ENCODE measurements around the gene CLEC20A. TPM values are rescaled to one million over a fixed set of nuclear protein-coding genes. Genes with fewer than 3 reads are reported as not detected.

The CLEC20A gene
- polyA plus RNA-seq, 1 donor (not counting 4 experiments of a cell fraction or from before 2014, with no cell fraction given), result not detected

DNA sequence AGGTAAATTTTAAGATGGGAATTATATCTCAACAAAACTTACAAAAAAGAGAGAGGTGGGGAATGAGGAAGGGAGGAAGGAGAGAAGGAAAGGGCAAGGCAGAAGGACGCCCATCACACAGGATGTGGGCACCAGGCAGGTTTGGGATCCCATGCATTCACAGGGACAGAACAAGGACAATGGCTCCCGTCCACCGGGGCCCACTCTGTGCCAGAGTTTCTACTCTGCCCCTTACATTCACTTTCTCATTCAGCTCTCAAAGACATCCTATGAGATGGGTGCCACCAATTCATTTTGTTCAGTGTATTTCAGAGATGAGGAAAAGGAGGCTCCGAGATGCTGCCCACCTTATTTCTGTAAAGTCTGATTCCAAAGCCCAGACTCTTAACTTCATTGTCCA, 7.4 kb downstream of the CLEC20A start:
- no peaks in the 10 kb centered on the region for H3K27me3 ChIP-seq (ENCODE audit: control insufficient read depth, extremely low read depth, insufficient read depth, low read length)
- no peak for TF ChIP-seq EZH2 (IDR thresholded peaks at IDR 0.05; ENCODE audit: low read length)
- TF ChIP-seq, protein P1, sequence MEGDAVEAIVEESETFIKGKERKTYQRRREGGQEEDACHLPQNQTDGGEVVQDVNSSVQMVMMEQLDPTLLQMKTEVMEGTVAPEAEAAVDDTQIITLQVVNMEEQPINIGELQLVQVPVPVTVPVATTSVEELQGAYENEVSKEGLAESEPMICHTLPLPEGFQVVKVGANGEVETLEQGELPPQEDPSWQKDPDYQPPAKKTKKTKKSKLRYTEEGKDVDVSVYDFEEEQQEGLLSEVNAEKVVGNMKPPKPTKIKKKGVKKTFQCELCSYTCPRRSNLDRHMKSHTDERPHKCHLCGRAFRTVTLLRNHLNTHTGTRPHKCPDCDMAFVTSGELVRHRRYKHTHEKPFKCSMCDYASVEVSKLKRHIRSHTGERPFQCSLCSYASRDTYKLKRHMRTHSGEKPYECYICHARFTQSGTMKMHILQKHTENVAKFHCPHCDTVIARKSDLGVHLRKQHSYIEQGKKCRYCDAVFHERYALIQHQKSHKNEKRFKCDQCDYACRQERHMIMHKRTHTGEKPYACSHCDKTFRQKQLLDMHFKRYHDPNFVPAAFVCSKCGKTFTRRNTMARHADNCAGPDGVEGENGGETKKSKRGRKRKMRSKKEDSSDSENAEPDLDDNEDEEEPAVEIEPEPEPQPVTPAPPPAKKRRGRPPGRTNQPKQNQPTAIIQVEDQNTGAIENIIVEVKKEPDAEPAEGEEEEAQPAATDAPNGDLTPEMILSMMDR (optimal IDR thresholded peaks at IDR 0.05 in 1 of 3, IDR thresholded peaks at IDR 0.05 in 1 of 3, conservative IDR thresholded peaks at IDR 0.05 in 1 of 3; ENCODE audit: extremely low read depth in 1 of 3, insufficient read depth in 2 of 3, low read length in 3 of 3), result no peak
- H2AFZ ChIP-seq (ENCODE audit: control insufficient read depth, low read length), result no peak overlapping the region
- H3K79me2 ChIP-seq (ENCODE audit: control insufficient read depth, insufficient read depth, low read length), result no peaks in the 10 kb centered on the region
- no peak for DNase-seq (ENCODE audit: low read depth, low spot score)
- no peak for FAIRE-seq
- no peaks in the 10 kb centered on the region for H4K20me1 ChIP-seq (ENCODE audit: control insufficient read depth, extremely low read depth, insufficient read depth, low read length)
- no peaks in the 10 kb centered on the region for H3K9me3 ChIP-seq (ENCODE audit: control insufficient read depth, low read depth, low read length)
- H3K4me3 ChIP-seq (ENCODE audit: control insufficient read depth in 2 of 3, extremely low read depth in 1 of 3, insufficient read depth in 2 of 3, low read depth in 1 of 3, low read length in 3 of 3), result no peak overlapping the region
- no peaks in the 10 kb centered on the region for H3K36me3 ChIP-seq (ENCODE audit: control insufficient read depth in 2 of 2, extremely low read depth in 1 of 2, insufficient read depth in 2 of 2, low read length in 2 of 2)
- peaks cover 2% of the 10 kb centered on the region for H3K9me1 ChIP-seq (ENCODE audit: control insufficient read depth, extremely low read depth, insufficient read depth, low read length)
- no peak overlapping the region for H3K27ac ChIP-seq (ENCODE audit: control insufficient read depth, insufficient read depth, low read length)
- dilution Hi-C loops (cut with MboI; ENCODE audit: extremely low pct_ligation_motif_present, low sequenced_read_pairs), result no loop called here
- no peak overlapping the region for H3K4me2 ChIP-seq (ENCODE audit: control insufficient read depth, extremely low read depth, insufficient read depth, low read depth, low read length)
- peaks cover 2% of the 10 kb centered on the region for H3K4me1 ChIP-seq (ENCODE audit: control insufficient read depth, extremely low read depth, insufficient read depth, low read length)
- no peak overlapping the region for H3K9ac ChIP-seq (ENCODE audit: control insufficient read depth, extremely low read depth, insufficient read depth, low read length)

DNA sequence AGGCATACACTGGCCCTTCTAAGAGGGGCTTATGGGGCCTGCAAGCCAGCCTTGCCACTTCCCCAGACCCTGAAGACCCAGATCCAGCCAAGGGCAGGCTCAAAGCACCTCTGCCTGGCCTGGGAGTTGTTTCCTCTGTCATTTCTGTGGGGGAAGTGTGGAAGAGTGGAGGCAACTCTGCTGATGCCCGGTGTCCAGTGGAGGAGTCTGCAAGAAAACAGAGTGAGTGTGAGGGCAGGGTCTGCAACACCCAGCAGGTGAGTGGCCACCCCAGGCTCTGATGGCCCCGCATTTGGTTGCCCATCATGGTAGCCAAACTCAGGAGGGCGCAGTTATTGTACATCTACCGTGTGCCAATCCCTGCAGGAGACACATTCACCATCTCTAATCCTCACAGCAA, 8.4 kb downstream of the CLEC20A start:
- Histone ChIP-seq H3K36me3 (ENCODE audit: control insufficient read depth in 2 of 2, extremely low read depth in 1 of 2, insufficient read depth in 2 of 2, low read length in 2 of 2) (no peaks in the 10 kb centered on the region), H3K9ac (ENCODE audit: control insufficient read depth, extremely low read depth, insufficient read depth, low read length) (no peak overlapping the region), H3K27me3 (ENCODE audit: control insufficient read depth, extremely low read depth, insufficient read depth, low read length) (no peaks in the 10 kb centered on the region), H3K4me2 (ENCODE audit: control insufficient read depth, extremely low read depth, insufficient read depth, low read depth, low read length) (no peak overlapping the region), H3K9me3 (ENCODE audit: control insufficient read depth, low read depth, low read length) (no peaks in the 10 kb centered on the region), H4K20me1 (ENCODE audit: control insufficient read depth, extremely low read depth, insufficient read depth, low read length) (no peaks in the 10 kb centered on the region), H3K9me1 (ENCODE audit: control insufficient read depth, extremely low read depth, insufficient read depth, low read length) (peaks cover 2% of the 10 kb centered on the region), H2AFZ (ENCODE audit: control insufficient read depth, low read length) (no peak overlapping the region), H3K4me3 (ENCODE audit: control insufficient read depth in 2 of 3, extremely low read depth in 1 of 3, insufficient read depth in 2 of 3, low read depth in 1 of 3, low read length in 3 of 3) (no peak overlapping the region), H3K27ac (ENCODE audit: control insufficient read depth, insufficient read depth, low read length) (no peak overlapping the region), H3K79me2 (ENCODE audit: control insufficient read depth, insufficient read depth, low read length) (no peaks in the 10 kb centered on the region), H3K4me1 (ENCODE audit: control insufficient read depth, extremely low read depth, insufficient read depth, low read length) (peaks cover under 1% of the 10 kb centered on the region)
- dilution Hi-C loops (cut with MboI; ENCODE audit: extremely low pct_ligation_motif_present, low sequenced_read_pairs), result no loop called here
- DNase-seq (ENCODE audit: low read depth, low spot score) (no peak), FAIRE-seq (no peak)
- TF ChIP-seq, protein P1 (optimal IDR thresholded peaks at IDR 0.05 in 1 of 3, IDR thresholded peaks at IDR 0.05 in 1 of 3, conservative IDR thresholded peaks at IDR 0.05 in 1 of 3; ENCODE audit: extremely low read depth in 1 of 3, insufficient read depth in 2 of 3, low read length in 3 of 3), result no peak
- no peak for TF ChIP-seq EZH2 (IDR thresholded peaks at IDR 0.05; ENCODE audit: low read length)

Data from keratinocyte (primary cell).